Measurements from ENCODE around the gene RPL13. TPM values are rescaled to one million over a fixed set of nuclear protein-coding genes. Genes with fewer than 3 reads are reported as not detected.

Gene RPL13
- total and polyA plus RNA-seq, 4 donors = 699 to 2,663 (median 1,571) TPM

GRCh38 chr16:89536886-89537548, 23.5 kb upstream of the RPL13 start:
- TF ChIP-seq JUND (IDR thresholded peaks at IDR 0.05) (no peak), CTCF (IDR thresholded peaks at IDR 0.05; ENCODE audit: low read depth, low read length, missing input control) (no peak), RAD21 (IDR thresholded peaks at IDR 0.05) (no peak), YY1 (IDR thresholded peaks at IDR 0.05) (no peak), MAX (IDR thresholded peaks at IDR 0.05) (no peak), GABPA (IDR thresholded peaks at IDR 0.05 in 1 of 2, conservative IDR thresholded peaks at IDR 0.05 in 1 of 2) (no peak), FOXA2 (IDR thresholded peaks at IDR 0.05) (no peak), RXRA (IDR thresholded peaks at IDR 0.05) (no peak), ZBTB33 (IDR thresholded peaks at IDR 0.05) (no peak)
- no peak for DNase-seq (ENCODE audit: low spot score)
- Histone ChIP-seq H3K4me3 (ENCODE audit: low read depth in 1 of 3, low read length in 3 of 3) (no peak overlapping the region), H3K9ac (ENCODE audit: low read depth in 1 of 2, low read length in 2 of 2) (no peak overlapping the region), H3K36me3 (ENCODE audit: control insufficient read depth in 4 of 4, insufficient read depth in 3 of 4, low read depth in 1 of 4, low read length in 3 of 4) (peaks cover 8 to 42% (median 14%) of the 10 kb centered on the region in 4 donors), H3K27ac (ENCODE audit: low read depth in 1 of 2, low read length in 2 of 2) (no peak overlapping the region), H3K27me3 (ENCODE audit: control insufficient read depth in 4 of 4, insufficient read depth in 4 of 4, low read length in 3 of 4) (no peaks in the 10 kb centered on the region), H3K4me1 (ENCODE audit: control insufficient read depth in 4 of 4, insufficient read depth in 4 of 4, low read length in 3 of 4) (peaks cover 4 to 23% (median 14%) of the 10 kb centered on the region in 4 donors), H3K9me3 (ENCODE audit: control insufficient read depth in 4 of 4, low read length in 3 of 4) (no peaks in the 10 kb centered on the region)
- 92% methylated on average over 36 of the region's 36 CpGs for WGBS

GRCh38 chr16:89537549-89537925, 22.9 kb upstream of the RPL13 start:
- TF ChIP-seq FOXA1 (IDR thresholded peaks at IDR 0.05) (no peak), RXRA (IDR thresholded peaks at IDR 0.05) (no peak)

DNA sequence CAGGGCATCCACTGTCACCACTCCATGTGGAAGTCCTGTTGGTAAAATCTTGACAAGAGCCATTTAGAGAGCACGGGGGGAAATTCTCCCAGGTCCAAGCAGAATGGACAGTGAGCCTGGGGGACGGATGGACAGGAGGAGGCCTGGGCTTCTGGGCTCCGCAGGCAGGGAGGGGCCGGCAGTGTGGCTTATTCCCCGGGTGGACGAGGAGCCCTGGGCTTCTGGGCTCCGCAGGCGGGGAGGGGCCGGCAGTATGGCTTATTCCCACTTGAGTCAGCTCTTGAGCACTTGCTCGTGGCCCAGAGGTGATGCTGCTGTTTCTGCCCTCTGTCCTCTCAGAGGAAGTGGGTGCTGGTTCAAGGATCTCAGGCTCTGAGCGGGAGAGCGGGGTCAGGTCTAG, 22.2 kb upstream of the RPL13 start:
- DNase-seq (ENCODE audit: low spot score) = no peak
- Histone ChIP-seq H3K9ac (ENCODE audit: low read depth in 1 of 2, low read length in 2 of 2) (no peak overlapping the region), H3K27ac (ENCODE audit: low read depth in 1 of 2, low read length in 2 of 2) (no peak overlapping the region), H3K4me1 (ENCODE audit: control insufficient read depth in 4 of 4, insufficient read depth in 4 of 4, low read length in 3 of 4) (peaks cover 4 to 23% (median 14%) of the 10 kb centered on the region in 4 donors), H3K36me3 (ENCODE audit: control insufficient read depth in 4 of 4, insufficient read depth in 3 of 4, low read depth in 1 of 4, low read length in 3 of 4) (peaks cover 8 to 34% (median 12%) of the 10 kb centered on the region in 4 donors), H3K4me3 (ENCODE audit: low read depth in 1 of 3, low read length in 3 of 3) (no peak overlapping the region), H3K27me3 (ENCODE audit: control insufficient read depth in 4 of 4, insufficient read depth in 4 of 4, low read length in 3 of 4) (no peaks in the 10 kb centered on the region), H3K9me3 (ENCODE audit: control insufficient read depth in 4 of 4, low read length in 3 of 4) (no peaks in the 10 kb centered on the region)
- WGBS = 96% methylated on average over 12 of the region's 12 CpGs
- no peak for TF ChIP-seq TAF1 (conservative IDR thresholded peaks at IDR 0.05)
- TF ChIP-seq NR2F2 (IDR thresholded peaks at IDR 0.05) = no peak
- TF ChIP-seq HNF4A (conservative IDR thresholded peaks at IDR 0.05) = no peak
- no peak for TF ChIP-seq EGR1 (IDR thresholded peaks at IDR 0.05; ENCODE audit: low read depth in 2 of 2)
- TF ChIP-seq ZBTB33 (IDR thresholded peaks at IDR 0.05) = no peak
- no peak for TF ChIP-seq SP1 (IDR thresholded peaks at IDR 0.05)

More at GRCh38 chr16:89537549-89537925, 22.9 kb upstream of the RPL13 start:
- 96% methylated on average over 7 of the region's 7 CpGs for WGBS
- H3K4me1 ChIP-seq (ENCODE audit: control insufficient read depth in 4 of 4, insufficient read depth in 4 of 4, low read length in 3 of 4) = peaks cover 4 to 23% (median 14%) of the 10 kb centered on the region in 4 donors
- DNase-seq (ENCODE audit: low spot score) = no peak
- no peak overlapping the region for H3K4me3 ChIP-seq (ENCODE audit: low read depth in 1 of 3, low read length in 3 of 3)
- H3K9ac ChIP-seq (ENCODE audit: low read depth in 1 of 2, low read length in 2 of 2) = no peak overlapping the region
- H3K27me3 ChIP-seq (ENCODE audit: control insufficient read depth in 4 of 4, insufficient read depth in 4 of 4, low read length in 3 of 4) = no peaks in the 10 kb centered on the region
- H3K27ac ChIP-seq (ENCODE audit: low read depth in 1 of 2, low read length in 2 of 2) = no peak overlapping the region
- no peaks in the 10 kb centered on the region for H3K9me3 ChIP-seq (ENCODE audit: control insufficient read depth in 4 of 4, low read length in 3 of 4)
- H3K36me3 ChIP-seq (ENCODE audit: control insufficient read depth in 4 of 4, insufficient read depth in 3 of 4, low read depth in 1 of 4, low read length in 3 of 4) = peaks cover 8 to 38% (median 13%) of the 10 kb centered on the region in 4 donors
